CD14-positive monocyte (primary cell): Measurements from ENCODE around the gene BUD31. TPM values are rescaled to one million over a fixed set of nuclear protein-coding genes. Genes with fewer than 3 reads are reported as not detected.
A peak's percentile ranks its signal among the peaks of the same experiment; 100 is the strongest.

Experiments used
- DNase-seq, 3 donors: peaks; one replicate each; pipeline ENCODE4 v3.0.0-alpha.2; 2011 to 2022
- H2AFZ ChIP-seq: 2 replicates; pipeline ENCODE4 v1.6.0; 2012; ENCODE audit warnings: mild to moderate bottlenecking, low read depth, low read length, inconsistent platforms; ENCODE audit not compliant: insufficient read depth, poor library complexity, severe bottlenecking
- H3K27ac ChIP-seq, 2 donors: 1 replicate in 1 of 2; 2 replicates in 1 of 2; pipeline ENCODE4 v1.5.1; 2012 to 2013; ENCODE audit warnings: low read length in 2 of 2, control low read depth in 1 of 2, inconsistent platforms in 1 of 2, low read depth in 1 of 2, mild to moderate bottlenecking in 1 of 2
- H3K27me3 ChIP-seq, 2 donors: one replicate each; pipeline versions ENCODE4 v1.6.0 to v1.6.1; 2011 to 2013; ENCODE audit warnings: low read length in 2 of 2; ENCODE audit not compliant: control insufficient read depth in 2 of 2, insufficient read depth in 2 of 2
- H3K36me3 ChIP-seq, 2 donors: replicated peaks in 1 of 2; 1 replicate in 1 of 2; 2 replicates in 1 of 2; pipeline versions ENCODE4 v1.5.1 to v1.6.1; 2012 to 2013; ENCODE audit warnings: low read length in 2 of 2, control low read depth in 1 of 2, inconsistent platforms in 1 of 2, mild to moderate bottlenecking in 1 of 2; ENCODE audit not compliant: insufficient read depth in 2 of 2, control insufficient read depth in 1 of 2
- H3K4me1 ChIP-seq, 2 donors: 1 replicate in 1 of 2; 2 replicates in 1 of 2; pipeline versions ENCODE4 v1.5.1 to v1.6.1; 2012 to 2013; ENCODE audit warnings: low read length in 2 of 2, control low read depth in 1 of 2, inconsistent platforms in 1 of 2, mild to moderate bottlenecking in 1 of 2, moderate library complexity in 1 of 2; ENCODE audit not compliant: insufficient read depth in 2 of 2, control insufficient read depth in 1 of 2
- H3K4me2 ChIP-seq: replicated peaks from 2 replicates; pipeline ENCODE3; 2012; ENCODE audit warnings: low read length, moderate library complexity, mild to moderate bottlenecking; ENCODE audit not compliant: poor library complexity, severe bottlenecking; ENCODE audit errors: extremely low read depth
- H3K4me3 ChIP-seq, 3 experiments: fragments of 200-600 bp in 1 of 3; sonication (generic) in 1 of 3; replicated peaks in 1 of 3; 1 replicate in 2 of 3; 2 replicates in 1 of 3; pipeline ENCODE4 v1.5.1; 2011 to 2013; ENCODE audit warnings: low read length in 3 of 3, mild to moderate bottlenecking in 3 of 3, control low read depth in 2 of 3, low read depth in 2 of 3, inconsistent platforms in 1 of 3, moderate library complexity in 1 of 3
- H3K79me2 ChIP-seq: 2 replicates; pipeline ENCODE4 v1.6.0; 2012; ENCODE audit warnings: mild to moderate bottlenecking, control low read depth, inconsistent platforms, low read length, moderate library complexity; ENCODE audit not compliant: insufficient read depth
- H3K9ac ChIP-seq: 2 replicates; pipeline ENCODE4 v1.6.0; 2017; ENCODE audit warnings: low read length, mild to moderate bottlenecking; ENCODE audit not compliant: insufficient read depth, poor library complexity, severe bottlenecking
- H3K9me3 ChIP-seq, 2 donors: replicated peaks in 1 of 2; 1 replicate in 1 of 2; 2 replicates in 1 of 2; pipeline versions ENCODE4 v1.5.1 to v1.6.1; 2012 to 2013; ENCODE audit warnings: low read length in 2 of 2, control low read depth in 1 of 2; ENCODE audit not compliant: control insufficient read depth in 1 of 2, insufficient read depth in 1 of 2
- H4K20me1 ChIP-seq: 2 replicates; pipeline ENCODE4 v1.6.0; 2012; ENCODE audit warnings: mild to moderate bottlenecking, low read length, control low read depth, moderate library complexity; ENCODE audit not compliant: insufficient read depth
- H3K27ac Mint-ChIP-seq, 7 donors: one replicate each; pipeline ENCODE4 v1.8.0; 2020; ENCODE audit warnings: mild to moderate bottlenecking in 7 of 7, mixed read lengths in 7 of 7, moderate library complexity in 6 of 7, inconsistent platforms in 2 of 7
- H3K27me3 Mint-ChIP-seq, 3 donors: one replicate each; pipeline ENCODE4 v1.8.0; 2021 to 2022; ENCODE audit warnings: low read depth in 3 of 3, mild to moderate bottlenecking in 3 of 3, mixed read lengths in 3 of 3, moderate library complexity in 3 of 3, inconsistent platforms in 1 of 3
- H3K36me3 Mint-ChIP-seq, 2 donors: one replicate each; pipeline ENCODE4 v1.8.0; 2020; ENCODE audit warnings: mixed read lengths in 2 of 2, inconsistent platforms in 1 of 2, mild to moderate bottlenecking in 1 of 2
- H3K4me1 Mint-ChIP-seq: one replicate; pipeline ENCODE4 v1.8.0; 2020; ENCODE audit warnings: mild to moderate bottlenecking, mixed read lengths
- H3K4me3 Mint-ChIP-seq, 2 donors: one replicate each; pipeline ENCODE4 v1.8.0; 2020; ENCODE audit warnings: mild to moderate bottlenecking in 2 of 2, mixed read lengths in 2 of 2, moderate library complexity in 1 of 2
- H3K9me3 Mint-ChIP-seq, 7 donors: one replicate each; pipeline ENCODE4 v1.8.0; 2020 to 2022; ENCODE audit warnings: mixed read lengths in 7 of 7, mild to moderate bottlenecking in 6 of 7, moderate library complexity in 6 of 7, inconsistent platforms in 2 of 7
- WGBS: methylation state at CpG from one replicate; pipeline ENCODE4 v1.1.5; 2013; ENCODE audit warnings: missing lambda C conversion rate; ENCODE audit not compliant: insufficient coverage; 5-methylcytosine and 5-hydroxymethylcytosine counted together
- intact Hi-C, 2 donors: fragments of 100-400 bp; cut with micrococcal nuclease; formaldehyde crosslinking; loops; one replicate each; pipeline versions ENCODE4 v1.15.0 to v1.15.1; 2023
- polyA plus RNA-seq, 3 donors: library from polyadenylated mRNA; depleted of rRNA in 1 of 3; unstranded in 2 of 3; stranded (reverse) in 1 of 3; fragments of 300-500 nt in 2 of 3; fragments of >200 nt in 1 of 3; fragmentation: Illumina TruSeq in 2 of 3; gene quantifications; 1 replicate in 2 of 3; 2 replicates in 1 of 3; pipeline ENCODE4 v1.2.3, GENCODE V29; 2012 to 2021
- TF ChIP-seq, protein P1 (sequence below): fragments of 200-600 bp; IDR thresholded peaks from one replicate; pipeline ENCODE4 v1.8.0; 2022; ENCODE audit warnings: antibody characterized with exemption, mild to moderate bottlenecking

Gene BUD31
- polyA plus RNA-seq, 3 donors: 34.3 to 256 (median 241) TPM

GRCh38 chr7:99420213-99420612, 11.4 kb downstream of the BUD31 start:
- Histone ChIP-seq H3K27ac (no peak overlapping the region), H3K4me1 (no peaks in the 10 kb centered on the region), H3K9ac (no peak overlapping the region), H3K36me3 (peaks cover 73 to 97% of the 10 kb centered on the region in 2 donors), H3K79me2 (no peaks in the 10 kb centered on the region), H4K20me1 (peaks cover 30% of the 10 kb centered on the region), H3K27me3 (no peaks in the 10 kb centered on the region), H2AFZ (no peak overlapping the region), H3K4me2 (no peak overlapping the region), H3K9me3 (no peaks in the 10 kb centered on the region), H3K4me3 (no peak overlapping the region)
- Mint-ChIP-seq H3K27ac (peak overlapping the region in 1 of 7 donors; percentile 26), H3K4me1 (no peaks in the 10 kb centered on the region), H3K9me3 (peaks cover 0 to 1% (median 0%) of the 10 kb centered on the region in 7 donors), H3K36me3 (peaks cover 77 to 89% of the 10 kb centered on the region in 2 donors), H3K4me3 (no peak overlapping the region), H3K27me3 (peaks cover 0 to 2% (median 0%) of the 10 kb centered on the region in 3 donors)
- no peak for DNase-seq
- intact Hi-C loops: no loop called here
- 96% methylated on average over 4 of the region's 5 CpGs for WGBS
- TF ChIP-seq, protein P1, sequence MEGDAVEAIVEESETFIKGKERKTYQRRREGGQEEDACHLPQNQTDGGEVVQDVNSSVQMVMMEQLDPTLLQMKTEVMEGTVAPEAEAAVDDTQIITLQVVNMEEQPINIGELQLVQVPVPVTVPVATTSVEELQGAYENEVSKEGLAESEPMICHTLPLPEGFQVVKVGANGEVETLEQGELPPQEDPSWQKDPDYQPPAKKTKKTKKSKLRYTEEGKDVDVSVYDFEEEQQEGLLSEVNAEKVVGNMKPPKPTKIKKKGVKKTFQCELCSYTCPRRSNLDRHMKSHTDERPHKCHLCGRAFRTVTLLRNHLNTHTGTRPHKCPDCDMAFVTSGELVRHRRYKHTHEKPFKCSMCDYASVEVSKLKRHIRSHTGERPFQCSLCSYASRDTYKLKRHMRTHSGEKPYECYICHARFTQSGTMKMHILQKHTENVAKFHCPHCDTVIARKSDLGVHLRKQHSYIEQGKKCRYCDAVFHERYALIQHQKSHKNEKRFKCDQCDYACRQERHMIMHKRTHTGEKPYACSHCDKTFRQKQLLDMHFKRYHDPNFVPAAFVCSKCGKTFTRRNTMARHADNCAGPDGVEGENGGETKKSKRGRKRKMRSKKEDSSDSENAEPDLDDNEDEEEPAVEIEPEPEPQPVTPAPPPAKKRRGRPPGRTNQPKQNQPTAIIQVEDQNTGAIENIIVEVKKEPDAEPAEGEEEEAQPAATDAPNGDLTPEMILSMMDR: no peak

DNA sequence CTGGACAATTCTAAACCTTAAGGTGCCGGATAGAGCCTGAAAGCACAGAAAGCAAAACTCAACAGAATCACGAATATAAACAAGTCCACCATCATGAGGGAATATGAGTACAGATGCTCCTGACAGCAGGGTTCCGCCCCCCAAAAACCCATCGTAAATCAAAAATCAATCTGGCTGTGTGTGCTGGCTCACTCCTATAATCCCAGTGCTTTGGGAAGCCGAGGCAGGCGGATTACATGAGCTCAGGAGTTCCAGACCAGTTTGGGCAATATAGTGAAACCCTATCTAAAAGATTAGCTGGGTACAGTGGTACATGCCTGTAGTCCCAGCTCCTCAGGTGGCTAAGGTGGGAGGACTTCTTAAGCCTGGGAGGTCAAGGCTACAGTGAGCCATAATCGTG, 12.2 kb downstream of the BUD31 start:
- WGBS: 100% methylated on average over 2 of the region's 7 CpGs
- TF ChIP-seq, protein P1: no peak
- no peaks in the 10 kb centered on the region for H3K9me3 Mint-ChIP-seq
- no peaks in the 10 kb centered on the region for H3K4me1 Mint-ChIP-seq
- H4K20me1 ChIP-seq: peaks cover 29% of the 10 kb centered on the region
- intact Hi-C loops: no loop called here
- no peak overlapping the region for H2AFZ ChIP-seq
- H3K79me2 ChIP-seq: no peaks in the 10 kb centered on the region
- no peak for DNase-seq
- no peaks in the 10 kb centered on the region for H3K27me3 ChIP-seq
- peaks cover 77 to 92% of the 10 kb centered on the region in 2 donors for H3K36me3 Mint-ChIP-seq
- no peak overlapping the region for H3K4me2 ChIP-seq
- peaks cover 0 to 2% (median 0%) of the 10 kb centered on the region in 3 donors for H3K27me3 Mint-ChIP-seq
- H3K27ac Mint-ChIP-seq: peak overlapping the region in 4 of 7 donors; percentile 17 to 63 (median 32)
- H3K4me3 Mint-ChIP-seq: no peak overlapping the region
- H3K27ac ChIP-seq: no peak overlapping the region
- H3K4me1 ChIP-seq: no peaks in the 10 kb centered on the region
- H3K9me3 ChIP-seq: no peaks in the 10 kb centered on the region
- no peak overlapping the region for H3K4me3 ChIP-seq
- H3K36me3 ChIP-seq: peaks cover 74 to 98% of the 10 kb centered on the region in 2 donors
- no peak overlapping the region for H3K9ac ChIP-seq
